Vagina (tissue), 2 donors: ENCODE measurements around the gene TENM4. TPM values are rescaled to one million over a fixed set of nuclear protein-coding genes. Genes with fewer than 3 reads are reported as not detected.

Experiments
- DNase-seq, 2 donors: peaks; one replicate each; pipeline ENCODE4 v3.0.0-alpha.2; 2017; ENCODE audit errors: extremely low spot score in 2 of 2
- H3K27ac ChIP-seq: fragments of 200-600 bp; sonication (generic); one replicate; pipeline ENCODE4 v1.5.1; 2019
- H3K27me3 ChIP-seq: fragments of 200-600 bp; sonication (generic); one replicate; pipeline ENCODE4 v1.5.1; 2019
- H3K36me3 ChIP-seq, 2 donors: fragments of 200-600 bp; sonication (generic); one replicate each; pipeline ENCODE4 v1.5.1; 2017 to 2019
- H3K4me1 ChIP-seq: fragments of 200-600 bp; sonication (generic); one replicate; pipeline ENCODE4 v1.5.1; 2019
- H3K4me3 ChIP-seq, 2 donors: fragments of 200-600 bp; sonication (generic); 1 replicate in 1 of 2; 2 replicates in 1 of 2; pipeline ENCODE4 v1.5.1; 2016 to 2019
- H3K9me3 ChIP-seq: fragments of 200-600 bp; sonication (generic); one replicate; pipeline ENCODE4 v1.5.1; 2019
- CTCF ChIP-seq, 3 experiments: fragments of 450-650 bp in 2 of 3; fragments of 200-600 bp in 1 of 3; sonication (generic) in 1 of 3; IDR thresholded peaks; one replicate each; pipeline ENCODE4 v1.5.1; 2017 to 2019; ENCODE audit warnings: antibody characterized with exemption in 3 of 3, mild to moderate bottlenecking in 2 of 3, moderate library complexity in 2 of 3
- POLR2A ChIP-seq, 2 donors: fragments of 450-650 bp; IDR thresholded peaks; one replicate each; pipeline ENCODE4 v1.6.1; 2017; ENCODE audit warnings: antibody characterized with exemption in 2 of 2, mild to moderate bottlenecking in 2 of 2, moderate library complexity in 2 of 2
- POLR2AphosphoS5 ChIP-seq, 2 donors: sonication (generic); formaldehyde crosslinking; IDR thresholded peaks; one replicate each; pipeline ENCODE4 v1.9.0; 2017; ENCODE audit warnings: antibody characterized with exemption in 2 of 2, mild to moderate bottlenecking in 2 of 2, low read depth in 1 of 2; ENCODE audit not compliant: insufficient read depth in 1 of 2
- intact Hi-C: fragments of 100-400 bp; cut with DNase I; formaldehyde crosslinking; loops from one replicate; pipeline ENCODE4 v1.15.1; 2023
- total RNA-seq: library from RNA; depleted of rRNA; stranded (reverse); fragments of >200 nt; gene quantifications from one replicate; pipeline ENCODE4 v1.2.3, GENCODE V29; 2016

TENM4 gene
- total RNA-seq, 1 donor from 2014 or later = 12.5 TPM

GRCh38 chr11:78737301-78737700, 703.5 kb downstream of the TENM4 start:
- DNase-seq = no peak
- intact Hi-C loops = no loop called here
- no peak overlapping the region for H3K4me3 ChIP-seq
- no peak overlapping the region for H3K27ac ChIP-seq
- H3K4me1 ChIP-seq = peaks cover 4% of the 10 kb centered on the region
- H3K9me3 ChIP-seq = no peaks in the 10 kb centered on the region
- H3K36me3 ChIP-seq = no peaks in the 10 kb centered on the region
- TF ChIP-seq POLR2A (IDR thresholded peaks at IDR 0.05) = no peak
- TF ChIP-seq POLR2AphosphoS5 (IDR thresholded peaks at IDR 0.05; ENCODE audit: insufficient read depth in 1 of 2, low read depth in 1 of 2) = no peak
- no peak for TF ChIP-seq CTCF (IDR thresholded peaks at IDR 0.05)
- H3K27me3 ChIP-seq = no peaks in the 10 kb centered on the region

GRCh38 chr11:78735711-78736110, 705.1 kb downstream of the TENM4 start:
- Histone ChIP-seq H3K27ac (no peak overlapping the region), H3K27me3 (no peaks in the 10 kb centered on the region), H3K9me3 (no peaks in the 10 kb centered on the region), H3K4me3 (no peak overlapping the region), H3K4me1 (peaks cover 4% of the 10 kb centered on the region), H3K36me3 (no peaks in the 10 kb centered on the region)
- DNase-seq = no peak
- TF ChIP-seq POLR2AphosphoS5 (IDR thresholded peaks at IDR 0.05; ENCODE audit: insufficient read depth in 1 of 2, low read depth in 1 of 2) (no peak), POLR2A (IDR thresholded peaks at IDR 0.05) (no peak), CTCF (IDR thresholded peaks at IDR 0.05) (no peak)
- intact Hi-C loops = no loop called here

DNA sequence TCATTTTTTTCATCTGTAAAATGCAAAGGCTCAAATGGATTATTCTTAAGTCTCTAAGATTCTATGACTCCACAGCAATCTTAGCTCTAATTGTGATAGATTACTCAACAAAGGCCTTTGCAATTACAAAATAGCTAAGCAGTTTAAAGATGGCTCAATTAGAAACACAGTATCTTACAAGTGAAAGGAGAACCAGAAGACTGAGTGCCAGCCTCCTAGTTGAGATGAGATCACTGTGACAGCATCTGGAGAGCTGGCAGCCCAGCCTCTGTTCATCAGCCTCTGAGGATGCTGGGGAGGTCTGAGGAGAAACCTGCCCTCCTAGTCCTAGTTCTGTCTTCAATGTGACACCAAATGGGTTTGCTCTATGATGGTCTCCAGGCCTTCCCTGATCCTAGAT, 707.8 kb downstream of the TENM4 start:
- Histone ChIP-seq H3K4me3 (no peak overlapping the region), H3K27ac (no peak overlapping the region), H3K27me3 (no peaks in the 10 kb centered on the region), H3K9me3 (no peaks in the 10 kb centered on the region), H3K36me3 (no peaks in the 10 kb centered on the region), H3K4me1 (no peaks in the 10 kb centered on the region)
- DNase-seq = no peak
- no peak for TF ChIP-seq CTCF (IDR thresholded peaks at IDR 0.05)
- TF ChIP-seq POLR2AphosphoS5 (IDR thresholded peaks at IDR 0.05; ENCODE audit: insufficient read depth in 1 of 2, low read depth in 1 of 2) = no peak
- TF ChIP-seq POLR2A (IDR thresholded peaks at IDR 0.05) = no peak
- intact Hi-C loops = no loop called here

GRCh38 chr11:78732246-78732645, 708.6 kb downstream of the TENM4 start:
- TF ChIP-seq POLR2AphosphoS5 (IDR thresholded peaks at IDR 0.05; ENCODE audit: insufficient read depth in 1 of 2, low read depth in 1 of 2) = no peak
- TF ChIP-seq CTCF (IDR thresholded peaks at IDR 0.05) = no peak
- TF ChIP-seq POLR2A (IDR thresholded peaks at IDR 0.05) = no peak
- Histone ChIP-seq H3K36me3 (no peaks in the 10 kb centered on the region), H3K9me3 (no peaks in the 10 kb centered on the region), H3K27ac (no peak overlapping the region), H3K4me1 (no peaks in the 10 kb centered on the region), H3K4me3 (no peak overlapping the region), H3K27me3 (no peaks in the 10 kb centered on the region)
- intact Hi-C loops = no loop called here
- DNase-seq = no peak

DNA sequence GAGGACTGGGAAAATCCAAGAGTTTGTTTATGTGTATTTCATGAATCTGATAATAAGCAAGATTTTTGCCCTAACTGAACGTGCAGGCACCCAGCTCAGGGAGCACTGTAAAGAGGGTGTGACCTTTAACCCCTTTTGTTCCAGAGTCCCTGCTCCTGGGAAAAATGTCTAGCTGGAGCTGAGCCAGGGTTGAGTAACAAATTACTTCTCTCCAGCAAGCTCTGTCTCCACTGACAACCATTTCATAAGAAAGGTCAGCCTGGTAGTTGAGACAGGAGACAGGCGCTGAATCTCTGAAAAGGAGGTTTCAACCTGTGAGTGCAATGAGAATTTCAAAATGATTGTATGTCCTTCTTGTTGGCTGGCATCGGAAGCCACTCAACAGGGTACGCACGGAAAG, 709.8 kb downstream of the TENM4 start:
- no peaks in the 10 kb centered on the region for H3K36me3 ChIP-seq
- H3K27me3 ChIP-seq = no peaks in the 10 kb centered on the region
- TF ChIP-seq CTCF (IDR thresholded peaks at IDR 0.05) (no peak), POLR2A (IDR thresholded peaks at IDR 0.05) (no peak), POLR2AphosphoS5 (IDR thresholded peaks at IDR 0.05; ENCODE audit: insufficient read depth in 1 of 2, low read depth in 1 of 2) (no peak)
- no peak for DNase-seq
- no peak overlapping the region for H3K4me3 ChIP-seq
- intact Hi-C loops = no loop called here
- H3K27ac ChIP-seq = no peak overlapping the region
- no peaks in the 10 kb centered on the region for H3K4me1 ChIP-seq
- H3K9me3 ChIP-seq = no peaks in the 10 kb centered on the region
